NCI-H2107 treated with DMSO at 0.1 percent for 48 hours (cell line): ENCODE results near the gene TXNIP.
"Not testable (repeated sequence)": the region's sequence is repeated elsewhere in the genome, so short reads cannot be mapped to it uniquely, and the experiment has no call there.

ENCODE experiments used
- DNase-seq: peaks from one replicate; lab custom pipeline; 2025; ENCODE audit not compliant: unreplicated experiment; lab: John Stamatoyannopoulos, UW

Gene TXNIP, protein sequence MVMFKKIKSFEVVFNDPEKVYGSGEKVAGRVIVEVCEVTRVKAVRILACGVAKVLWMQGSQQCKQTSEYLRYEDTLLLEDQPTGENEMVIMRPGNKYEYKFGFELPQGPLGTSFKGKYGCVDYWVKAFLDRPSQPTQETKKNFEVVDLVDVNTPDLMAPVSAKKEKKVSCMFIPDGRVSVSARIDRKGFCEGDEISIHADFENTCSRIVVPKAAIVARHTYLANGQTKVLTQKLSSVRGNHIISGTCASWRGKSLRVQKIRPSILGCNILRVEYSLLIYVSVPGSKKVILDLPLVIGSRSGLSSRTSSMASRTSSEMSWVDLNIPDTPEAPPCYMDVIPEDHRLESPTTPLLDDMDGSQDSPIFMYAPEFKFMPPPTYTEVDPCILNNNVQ

DNA sequence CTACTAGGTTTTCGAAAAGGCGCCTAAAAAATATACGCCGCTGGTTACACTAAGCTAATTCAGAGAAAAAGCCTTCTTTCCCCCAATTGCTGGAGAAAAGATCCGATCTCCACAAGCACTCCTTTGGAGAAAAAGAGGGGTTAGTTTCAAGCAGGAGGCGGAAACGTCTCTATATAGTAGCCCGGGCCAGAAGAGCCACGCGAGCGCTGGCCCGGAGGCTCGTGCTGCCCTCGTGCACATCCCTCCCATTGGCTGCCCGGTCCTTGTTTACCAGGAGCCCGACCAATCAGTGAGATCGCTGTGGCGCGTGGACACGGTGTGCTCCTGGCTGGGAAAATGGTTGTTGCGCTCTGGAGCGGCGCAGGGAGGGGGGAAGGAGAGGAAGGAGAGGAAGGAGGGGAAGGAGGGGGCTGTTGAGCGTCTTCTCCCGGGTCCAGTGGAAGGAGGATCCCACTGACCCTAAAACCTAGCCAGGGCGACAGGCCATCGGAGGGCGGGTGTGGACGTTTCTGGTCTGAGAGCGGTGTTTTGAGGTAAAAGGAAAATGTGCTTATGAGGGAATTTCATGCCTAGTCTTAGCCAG lies at the start of gene TXNIP:
TSS of gene TXNIP (minus strand) at position 147 of the 583 bp plus-strand sequence. CDS start 313 bp downstream, outside the sequence.
- peak; percentile 99 for DNase-seq

DNA sequence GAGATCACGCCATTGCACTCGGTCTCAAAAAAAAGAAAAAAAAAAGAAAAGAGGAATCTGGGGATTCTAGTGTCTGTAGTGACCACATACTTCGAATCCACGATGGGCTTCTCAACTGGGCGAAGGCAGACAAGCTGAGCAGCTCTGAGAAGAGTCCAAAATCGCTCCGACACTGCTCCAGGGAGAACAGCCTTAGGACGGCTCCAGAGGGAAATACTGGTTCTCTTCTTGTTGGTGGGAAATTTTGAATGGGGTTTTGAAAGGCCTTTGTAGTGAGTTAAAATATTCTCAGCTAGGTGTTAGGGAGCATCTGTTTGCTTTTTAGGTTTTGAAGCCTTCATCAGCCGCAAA lies 43.4 kb upstream of the TXNIP start:
- no peak for DNase-seq

DNA sequence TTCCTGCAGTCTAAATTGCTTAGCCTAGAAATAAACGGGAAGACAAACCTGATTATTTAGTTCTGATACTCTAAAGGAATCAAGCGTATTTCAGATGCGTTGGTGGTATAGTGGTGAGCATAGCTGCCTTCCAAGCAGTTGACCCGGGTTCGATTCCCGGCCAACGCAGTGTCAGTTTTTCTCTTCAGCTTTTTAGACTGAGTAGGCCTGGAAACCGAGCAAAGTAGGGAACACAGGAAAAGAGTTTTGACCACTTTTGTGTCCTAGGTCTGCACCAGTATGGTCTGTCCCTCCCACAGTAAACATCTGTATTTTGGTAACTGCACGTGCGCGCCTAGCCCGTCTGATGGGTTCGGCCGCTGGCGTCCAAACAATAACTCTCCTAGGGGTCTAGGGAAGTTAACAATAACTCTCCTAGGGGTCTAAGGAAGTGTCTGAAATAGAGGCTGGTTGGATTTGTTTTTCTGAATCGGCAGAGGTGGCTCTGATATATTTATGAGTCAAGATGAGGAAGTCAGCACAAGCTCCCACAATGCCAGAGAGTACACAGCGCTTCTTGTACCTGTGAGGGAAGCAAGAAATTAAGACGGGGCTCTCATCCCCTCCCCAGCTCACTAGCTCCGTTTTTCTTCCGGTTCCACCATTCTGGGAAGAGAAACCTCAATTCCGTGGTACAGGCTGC lies 40.7 kb upstream of the TXNIP start:
- DNase-seq = peak; percentile 90

DNA sequence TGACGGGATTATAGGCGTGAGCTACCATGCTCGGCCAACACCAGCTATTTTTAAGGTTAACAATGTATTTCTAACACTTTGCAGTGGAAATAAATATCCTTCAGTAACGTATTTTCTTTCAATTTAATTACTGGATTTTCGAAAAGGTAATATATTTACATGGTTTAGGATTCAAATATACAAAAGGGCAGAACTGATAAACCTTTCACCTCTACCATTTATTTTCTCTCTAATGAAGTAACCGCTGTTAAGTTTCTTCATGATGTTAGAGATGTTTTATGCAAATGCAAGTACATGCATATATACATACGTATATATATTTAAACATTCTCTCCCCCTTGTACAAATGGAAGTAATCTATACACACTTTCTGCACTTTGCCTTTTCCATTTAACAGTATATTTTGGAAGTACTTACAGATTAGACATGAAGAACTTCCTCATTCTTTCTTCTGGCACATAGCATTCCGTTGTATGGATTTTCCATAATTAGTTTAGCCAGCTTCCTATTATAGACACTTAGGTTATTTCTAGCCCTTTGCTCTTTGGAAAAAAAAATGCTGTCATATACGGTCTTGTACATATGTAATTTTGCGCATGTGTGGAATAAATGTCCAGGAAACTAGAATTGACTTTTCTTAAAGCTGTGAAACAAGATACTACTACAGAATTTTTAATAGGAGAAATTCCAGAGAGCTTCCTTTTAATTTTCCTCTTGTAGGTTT lies 40.0 kb upstream of the TXNIP start:
- DNase-seq = no peak

DNA sequence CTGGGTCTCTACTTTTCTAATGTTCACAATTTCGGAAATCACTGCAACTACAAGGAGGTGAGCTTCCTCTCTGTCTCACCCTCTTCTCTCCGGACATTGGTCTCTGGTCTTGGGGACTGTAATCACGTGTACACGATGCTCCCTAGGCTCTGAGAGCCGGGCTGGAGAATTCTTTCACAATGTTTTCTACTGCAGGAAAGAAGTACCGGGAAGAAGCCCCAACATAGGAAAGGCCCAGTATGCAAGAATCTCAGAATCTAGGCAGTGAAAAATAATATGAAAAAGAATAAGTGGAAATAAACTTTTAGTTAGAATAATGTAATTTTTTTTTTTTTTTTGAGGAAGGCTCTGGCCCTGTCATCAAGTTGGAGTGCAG lies 38.7 kb upstream of the TXNIP start:
- DNase-seq = no peak

DNA sequence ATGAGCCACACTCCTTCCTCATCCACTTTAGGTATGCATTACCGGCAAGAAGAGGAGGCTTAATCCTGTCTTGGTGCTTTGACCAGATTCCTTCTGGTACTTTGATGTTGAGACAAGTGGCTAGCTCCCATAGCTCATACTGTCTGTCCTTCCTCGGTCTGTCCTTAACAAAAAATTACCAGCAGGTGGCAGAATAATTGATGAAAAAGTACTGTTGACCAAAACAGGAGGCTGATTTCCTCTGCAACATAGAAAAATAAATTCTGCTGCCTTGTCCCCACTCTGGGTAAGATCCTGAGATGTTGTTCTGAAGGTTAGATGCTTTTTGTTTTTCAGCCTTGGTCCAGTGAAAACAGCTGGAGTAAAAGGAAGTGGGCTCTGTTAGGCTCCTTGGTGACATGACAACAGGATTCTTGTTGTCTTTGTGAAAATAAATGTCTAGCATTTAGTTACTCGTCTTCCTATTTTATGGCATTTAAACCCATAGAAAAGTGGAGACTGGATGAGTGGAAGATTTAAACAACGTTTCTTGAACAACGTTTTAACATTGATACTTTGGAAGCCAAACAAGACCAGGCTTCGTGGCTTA lies 36.3 kb upstream of the TXNIP start:
- peak; percentile 48 for DNase-seq

DNA sequence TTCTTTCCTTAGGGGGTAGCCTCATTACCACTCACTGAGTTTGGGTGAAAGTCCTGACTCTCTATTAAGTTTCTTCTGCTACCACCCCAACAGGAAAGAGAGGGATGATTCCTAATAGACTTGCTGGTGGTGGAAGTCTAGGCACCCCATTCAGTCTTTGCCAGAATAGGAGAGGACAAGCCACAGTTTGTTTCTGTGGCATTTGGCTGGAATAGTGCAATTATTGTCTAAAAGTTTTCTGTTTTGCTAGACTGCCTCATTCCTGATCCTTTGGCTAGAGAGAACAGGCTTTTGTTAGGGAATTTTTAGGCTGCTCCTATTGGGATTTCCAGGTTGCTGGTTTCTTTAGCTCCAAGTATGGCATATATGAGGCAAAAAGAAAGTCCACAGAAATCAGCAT lies 35.1 kb upstream of the TXNIP start:
- no peak for DNase-seq

DNA sequence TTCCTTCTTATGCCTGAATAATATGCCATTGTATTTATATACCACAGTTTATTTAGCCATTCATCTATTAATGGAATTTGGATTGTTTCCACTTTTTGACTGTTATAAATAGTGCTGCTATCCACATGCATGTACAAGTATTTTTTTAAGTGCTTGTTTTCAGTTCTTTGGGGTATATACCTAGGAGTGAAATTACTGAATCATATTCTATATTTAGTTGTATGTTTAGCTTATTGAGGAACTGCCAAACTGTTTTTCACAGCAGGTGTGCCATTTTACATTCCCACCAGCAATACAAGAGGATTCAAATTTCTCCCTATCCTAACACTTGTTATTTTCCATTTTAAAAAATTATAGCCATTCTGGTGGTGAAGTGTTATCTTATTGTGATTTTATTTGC lies 32.7 kb upstream of the TXNIP start:
- peak; percentile 45 for DNase-seq

DNA sequence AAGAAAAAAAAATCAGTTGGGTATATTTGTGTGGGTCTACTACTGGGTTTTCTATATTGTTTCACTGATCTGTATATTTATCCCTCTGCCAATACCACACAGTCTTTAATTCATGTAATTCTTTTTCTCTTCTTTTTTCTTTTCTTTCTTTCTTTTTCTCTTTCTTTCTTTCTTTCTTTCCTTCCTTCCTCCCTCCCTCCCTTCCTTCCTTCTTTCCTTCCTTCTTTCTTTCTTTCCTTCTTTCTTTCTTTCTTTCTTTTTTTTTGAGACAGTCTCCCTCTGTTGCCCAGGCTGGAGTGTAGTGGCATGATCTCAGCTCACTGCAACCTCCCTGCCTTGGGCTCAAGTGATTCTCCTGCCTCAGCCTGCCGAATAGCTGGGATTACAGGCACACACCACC lies 30.3 kb upstream of the TXNIP start:
- DNase-seq = not testable (repeated sequence)

DNA sequence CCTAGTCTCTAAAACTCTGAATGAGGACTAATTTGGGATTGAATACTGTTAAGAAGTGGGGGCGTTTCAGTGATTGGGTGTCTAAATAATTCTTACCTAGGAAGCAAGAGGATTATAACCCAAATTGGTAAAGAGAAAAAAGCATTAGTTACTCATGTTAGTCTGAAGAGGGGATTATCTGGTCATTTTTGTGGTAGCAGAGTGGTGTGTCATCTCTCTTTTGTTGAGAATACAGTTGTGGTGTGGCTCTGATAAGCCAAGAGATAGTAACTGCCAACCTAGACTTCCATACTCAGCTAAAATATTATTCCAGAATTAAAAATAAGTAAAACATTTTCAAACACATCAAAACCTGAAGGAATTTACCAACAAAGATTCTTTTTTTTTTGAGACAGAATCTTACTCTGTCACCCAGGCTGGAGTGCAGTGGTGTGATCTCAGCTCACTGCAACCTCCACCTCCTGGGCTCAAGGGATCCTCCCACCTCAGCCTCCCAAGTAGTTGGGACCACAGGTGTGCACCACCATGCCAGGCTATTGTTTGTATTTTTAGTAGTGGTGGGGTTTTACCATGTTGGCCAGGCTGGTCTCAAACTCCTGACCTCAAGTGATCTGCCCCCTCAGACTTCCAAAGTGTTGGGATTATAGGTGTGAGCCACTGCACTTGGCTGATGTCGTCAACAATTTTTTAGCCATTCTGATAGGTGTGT lies 29.6 kb upstream of the TXNIP start:
- DNase-seq = not testable (repeated sequence)

DNA sequence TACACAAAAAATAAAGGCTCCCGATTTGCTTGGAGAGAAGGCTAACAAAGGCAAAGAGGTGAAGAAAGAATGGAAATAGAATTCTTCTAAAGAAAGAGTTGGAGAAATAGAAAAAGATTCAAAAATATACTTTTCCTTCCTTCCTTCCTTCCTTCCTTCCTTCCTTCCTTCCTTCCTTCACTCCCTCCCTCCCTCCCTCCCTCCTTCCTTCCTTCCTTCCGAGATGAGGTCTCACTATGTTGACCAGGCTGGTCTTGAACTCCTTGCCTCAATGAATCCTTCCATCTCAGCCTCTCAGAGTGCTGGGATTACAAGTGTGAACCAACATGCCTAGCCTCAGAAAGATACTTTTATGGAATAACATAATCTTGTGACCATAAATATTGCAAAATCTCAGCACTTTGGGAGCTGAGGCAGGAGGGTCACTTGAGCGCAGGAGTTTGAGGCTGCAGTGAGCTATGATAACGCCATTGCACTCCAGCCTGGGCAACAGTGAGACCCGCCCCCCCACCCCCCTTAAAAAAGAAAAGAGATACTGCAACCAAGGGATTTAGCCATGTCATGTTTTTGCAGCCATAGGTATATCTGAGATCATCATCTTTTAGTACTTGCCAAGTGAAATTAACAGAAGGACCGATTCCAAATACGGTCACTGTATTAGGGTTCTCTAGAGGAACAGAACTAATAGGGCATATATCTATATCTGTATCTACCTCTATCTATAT lies 26.2 kb upstream of the TXNIP start:
- DNase-seq = no peak

DNA sequence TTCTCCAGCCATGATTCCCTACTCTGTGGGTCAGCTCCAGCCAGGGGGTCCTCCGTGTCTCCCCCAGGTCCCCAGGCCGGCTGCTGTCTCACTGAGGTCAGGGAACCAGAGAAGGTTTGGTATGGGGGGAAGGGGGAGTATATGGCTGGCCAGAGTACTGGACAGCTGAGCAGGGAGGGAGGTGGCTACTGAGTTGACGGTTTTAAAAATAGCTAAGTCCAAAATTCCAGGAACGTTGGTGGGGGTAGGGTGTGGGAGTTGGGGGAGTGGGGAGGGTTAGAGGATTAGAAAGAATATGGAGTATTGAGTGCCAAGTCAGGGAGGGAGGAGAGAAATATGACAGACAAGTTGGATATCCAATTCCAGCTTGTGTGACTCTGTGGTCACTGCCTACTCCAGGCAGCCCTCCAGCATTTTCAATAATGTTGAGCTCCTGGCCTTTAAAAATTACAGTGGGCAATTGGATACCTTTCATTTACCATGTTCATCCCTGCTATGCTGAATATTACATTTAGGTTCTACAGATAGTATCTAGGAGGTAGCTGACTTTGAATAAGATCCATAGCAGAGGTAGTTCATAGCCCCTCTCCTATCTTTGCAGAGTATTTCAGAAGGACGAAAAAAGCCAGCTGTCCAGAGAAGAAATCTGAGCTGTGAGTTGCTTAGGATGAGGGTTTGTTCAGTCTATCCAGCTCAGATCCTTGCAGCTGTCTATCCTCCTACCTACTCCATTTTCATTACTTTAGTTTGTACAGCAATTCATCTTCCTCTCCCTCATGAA lies 25.4 kb upstream of the TXNIP start, which contains the start of gene HJV:
TSS of gene HJV (minus strand) at position 114 of the 781 bp plus-strand sequence. CDS start 1,504 bp downstream, outside the sequence.
- no peak for DNase-seq

DNA sequence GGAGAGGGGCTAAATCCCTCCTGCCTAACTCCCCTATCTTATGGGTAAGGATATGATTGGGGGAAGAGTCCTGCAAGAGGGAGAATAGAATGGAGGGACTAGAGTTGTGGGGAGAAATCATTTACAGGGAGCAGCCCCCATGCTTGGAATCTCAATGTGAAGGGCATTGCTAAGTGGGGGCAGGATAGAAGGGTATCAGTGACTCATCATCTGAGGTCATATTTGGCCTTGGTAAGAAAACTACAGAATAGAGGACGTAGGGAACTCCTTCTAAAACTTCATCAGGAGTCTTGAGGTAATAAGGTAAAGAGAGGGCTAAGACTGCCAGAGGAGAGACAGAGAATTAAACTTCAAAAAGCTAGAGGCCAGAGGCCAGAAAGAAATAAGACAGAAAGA lies 24.7 kb upstream of the TXNIP start:
- no peak for DNase-seq

DNA sequence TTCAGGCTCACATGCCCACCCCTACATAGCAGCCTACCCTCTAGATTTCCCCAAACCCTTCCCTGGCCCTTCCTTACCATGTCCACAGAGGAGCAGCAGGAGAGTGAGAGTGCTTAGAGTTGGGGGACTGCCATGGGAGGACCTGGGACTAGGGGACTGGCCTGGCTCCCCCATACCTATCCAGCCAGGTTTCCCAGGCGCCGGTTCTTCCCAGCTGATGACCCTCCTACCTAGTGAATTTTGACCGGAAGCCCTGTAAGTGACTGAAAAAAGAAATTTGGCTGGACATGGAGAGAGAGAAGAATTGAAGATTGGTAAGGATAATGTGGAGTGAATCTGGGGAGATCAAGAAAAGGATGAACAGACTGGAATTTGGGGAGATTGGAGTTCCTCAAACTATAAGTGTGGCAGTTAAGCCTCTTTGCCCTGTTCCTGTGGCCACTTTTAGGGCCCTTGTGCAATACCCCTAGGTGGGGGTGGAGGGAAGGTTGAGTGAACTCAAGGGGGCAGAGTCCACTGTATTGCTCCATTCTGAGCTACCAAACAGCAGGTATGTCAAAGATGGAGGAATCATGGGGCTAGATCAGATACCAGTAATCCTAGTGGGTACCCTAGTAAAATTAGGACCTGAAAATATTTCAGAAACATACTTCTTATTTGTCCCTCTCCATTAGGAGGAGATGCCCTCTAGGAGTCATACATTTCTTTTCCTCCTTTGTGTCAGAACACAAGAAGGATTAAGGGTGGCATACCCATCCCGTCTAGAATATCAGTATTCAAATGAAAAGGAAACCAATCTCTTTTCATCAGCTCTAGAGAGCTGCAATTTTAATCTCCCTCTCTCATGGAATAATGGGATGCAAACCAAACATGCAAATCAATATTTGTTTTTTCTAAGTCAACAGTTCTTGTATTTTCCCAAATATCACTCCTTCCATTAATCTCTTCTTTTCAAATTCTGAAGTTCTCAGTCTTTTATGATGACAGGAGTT lies 24.0 kb upstream of the TXNIP start:
- DNase-seq = no peak

DNA sequence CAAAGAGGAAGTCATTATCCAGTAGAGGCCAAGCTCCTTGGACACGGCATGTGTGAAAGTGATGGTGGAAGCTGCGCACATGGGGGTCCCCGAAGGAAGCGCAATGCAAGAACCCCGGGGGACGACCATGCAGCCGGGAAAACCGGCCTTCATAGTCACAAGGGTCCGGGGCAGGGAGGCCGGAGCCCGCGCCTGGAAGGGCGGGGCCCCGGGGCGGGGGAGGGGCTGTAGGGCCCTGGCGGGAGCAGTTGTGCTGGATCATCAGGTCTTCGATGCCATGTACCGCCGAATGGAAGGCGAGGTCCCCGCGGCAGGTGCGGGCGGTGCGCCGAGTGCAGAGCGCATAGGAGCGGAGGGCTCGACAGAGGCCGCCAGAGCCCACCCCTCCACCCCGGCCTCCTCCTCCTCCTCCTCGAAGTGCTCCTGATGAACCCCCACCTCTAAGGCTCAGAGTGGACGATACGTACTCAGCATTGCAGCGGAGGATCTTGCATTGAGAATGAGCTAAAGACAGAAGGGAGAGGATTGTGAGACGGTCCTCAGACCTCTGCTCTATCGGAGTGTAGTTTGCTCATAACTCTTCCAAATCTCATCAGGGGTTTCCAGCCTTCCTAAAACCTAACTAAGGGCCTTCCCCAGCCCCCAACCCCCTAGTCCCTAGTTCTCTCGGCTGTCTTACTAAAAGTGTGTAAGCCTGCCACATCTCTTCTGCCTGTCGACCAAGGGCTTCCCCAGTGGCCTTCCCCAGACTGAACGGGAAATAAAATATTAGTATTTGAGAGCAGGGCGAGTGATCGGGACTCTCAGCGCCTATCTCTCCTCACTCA lies 23.1 kb upstream of the TXNIP start:
- no peak for DNase-seq

DNA sequence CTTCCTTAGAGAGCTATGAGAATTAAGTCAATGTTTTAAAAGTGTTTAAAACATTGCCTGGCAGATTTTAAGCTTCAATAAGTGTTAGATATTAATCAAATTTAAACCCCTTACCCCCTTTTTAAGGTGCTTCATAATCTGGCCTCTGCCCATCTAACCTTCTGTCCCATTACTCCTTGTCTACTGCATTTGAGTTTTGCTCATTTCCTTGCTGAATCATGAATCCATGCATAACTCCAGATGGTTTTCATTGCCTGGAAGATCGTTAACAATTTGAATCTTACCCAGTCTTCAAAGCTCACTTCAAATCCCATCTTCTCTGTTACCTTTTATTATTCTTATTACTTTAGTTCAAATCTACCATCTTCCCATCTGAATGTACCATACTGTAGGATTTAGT lies 20.5 kb upstream of the TXNIP start:
- no peak for DNase-seq

DNA sequence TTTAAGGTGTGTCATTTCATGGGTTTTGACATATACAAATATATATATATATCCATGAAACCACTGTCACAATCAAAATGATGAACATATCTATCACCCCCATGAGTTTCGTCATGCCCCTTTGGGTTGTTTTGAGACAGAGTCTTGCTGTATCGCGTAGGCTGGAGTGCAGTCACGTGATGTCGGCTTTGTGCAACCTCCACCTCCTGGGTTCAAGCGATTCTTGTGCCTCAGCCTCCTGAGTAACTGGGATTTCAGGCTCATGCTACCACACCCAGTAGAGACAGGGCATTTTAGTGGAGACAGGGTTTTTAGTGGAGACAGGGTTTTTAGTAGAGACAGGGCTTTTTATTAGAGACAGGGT lies 17.2 kb upstream of the TXNIP start:
- DNase-seq = no peak
